Measurements from ENCODE around the gene LYSET. TPM values are rescaled to one million over a fixed set of nuclear protein-coding genes. Genes with fewer than 3 reads are reported as not detected.
A peak's percentile ranks its signal among the peaks of the same experiment; 100 is the strongest.

LYSET gene
- total RNA-seq, 1 donor from 2014 or later = 13.6 TPM

DNA sequence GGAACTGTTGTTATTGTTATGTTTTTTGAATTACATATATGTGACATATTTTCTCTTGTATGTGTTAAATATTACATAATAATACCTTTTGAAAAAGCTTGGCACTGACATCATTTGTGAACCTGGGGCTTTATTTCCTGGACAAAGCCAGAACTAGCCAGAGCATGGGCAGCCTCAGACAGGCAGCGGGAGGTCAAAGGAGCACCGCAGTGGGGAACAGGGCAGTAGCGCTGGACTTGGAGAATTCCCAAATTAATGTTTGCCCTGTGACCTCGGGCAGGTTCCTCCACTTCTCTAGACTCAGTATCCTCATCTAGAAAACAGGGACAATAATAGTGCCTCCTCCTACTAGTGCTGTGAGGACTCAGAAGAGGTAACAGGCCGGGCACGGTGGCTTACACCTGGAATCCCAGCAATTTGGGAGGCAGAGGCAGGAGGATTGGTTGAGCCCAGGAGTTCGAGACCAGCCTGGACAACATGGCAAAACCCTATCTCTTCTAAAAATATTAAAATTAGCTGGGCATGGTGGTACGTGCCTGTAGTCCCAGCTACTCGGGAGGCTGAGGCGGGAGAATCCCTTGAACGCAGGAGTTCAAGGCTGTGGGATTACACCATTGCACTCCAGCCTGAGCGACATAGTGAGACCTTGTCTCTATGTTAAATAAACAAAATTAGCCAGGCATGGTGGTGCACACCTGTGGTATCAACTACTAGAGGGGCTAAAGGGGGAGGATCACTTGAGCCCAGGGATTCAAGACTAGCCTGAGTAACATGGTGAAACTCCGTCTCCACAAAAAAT is 42.1 kb upstream of the LYSET start:
- DNase-seq (ENCODE audit: low spot score) = no peak
- Mint-ChIP-seq H3K36me3 (ENCODE audit: low read depth, unreplicated experiment) (no peaks in the 10 kb centered on the region), H3K27me3 (ENCODE audit: unreplicated experiment) (peaks cover 4% of the 10 kb centered on the region), H3K4me1 (ENCODE audit: unreplicated experiment) (peaks cover 3% of the 10 kb centered on the region), H3K4me3 (ENCODE audit: unreplicated experiment) (no peak overlapping the region), H3K27ac (ENCODE audit: unreplicated experiment) (no peak overlapping the region), H3K9me3 (ENCODE audit: unreplicated experiment) (no peaks in the 10 kb centered on the region)
- no peak for TF ChIP-seq CTCF (IDR thresholded peaks at IDR 0.05; ENCODE audit: unreplicated experiment)

GRCh38 chr14:93146119-93146518 is 39.0 kb upstream of the LYSET start:
- Mint-ChIP-seq H3K9me3 (ENCODE audit: unreplicated experiment) (no peaks in the 10 kb centered on the region), H3K27me3 (ENCODE audit: unreplicated experiment) (peaks cover 4% of the 10 kb centered on the region), H3K4me1 (ENCODE audit: unreplicated experiment) (peaks cover 13% of the 10 kb centered on the region), H3K36me3 (ENCODE audit: low read depth, unreplicated experiment) (no peaks in the 10 kb centered on the region), H3K4me3 (ENCODE audit: unreplicated experiment) (no peak overlapping the region), H3K27ac (ENCODE audit: unreplicated experiment) (no peak overlapping the region)
- no peak for DNase-seq (ENCODE audit: low spot score)
- no peak for TF ChIP-seq CTCF (IDR thresholded peaks at IDR 0.05; ENCODE audit: unreplicated experiment)

DNA sequence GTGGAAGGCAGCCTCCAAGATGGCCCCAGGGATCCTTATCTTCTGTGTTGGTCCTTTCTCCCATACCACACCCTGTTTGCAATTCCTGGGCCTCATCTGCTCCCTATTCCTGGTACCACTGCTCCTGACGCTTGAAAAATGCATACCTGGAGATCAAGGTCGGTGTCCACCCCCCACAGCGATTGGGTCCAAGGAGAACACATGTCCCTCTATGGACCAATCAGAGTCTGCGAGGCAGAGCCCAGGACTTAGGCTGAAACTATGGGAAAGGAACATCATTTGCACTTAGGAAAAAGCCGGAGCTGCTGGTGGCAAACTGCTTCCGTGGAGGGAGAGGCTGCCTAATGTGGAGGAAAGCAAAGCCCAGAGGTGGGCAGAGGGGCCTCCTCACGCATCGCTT is 36.1 kb upstream of the LYSET start:
- no peak for TF ChIP-seq CTCF (IDR thresholded peaks at IDR 0.05; ENCODE audit: unreplicated experiment)
- H3K4me3 Mint-ChIP-seq (ENCODE audit: unreplicated experiment) = no peak overlapping the region
- H3K36me3 Mint-ChIP-seq (ENCODE audit: low read depth, unreplicated experiment) = no peaks in the 10 kb centered on the region
- peaks cover 8% of the 10 kb centered on the region for H3K27me3 Mint-ChIP-seq (ENCODE audit: unreplicated experiment)
- no peak for DNase-seq (ENCODE audit: low spot score)
- no peaks in the 10 kb centered on the region for H3K9me3 Mint-ChIP-seq (ENCODE audit: unreplicated experiment)
- peaks cover 13% of the 10 kb centered on the region for H3K4me1 Mint-ChIP-seq (ENCODE audit: unreplicated experiment)
- H3K27ac Mint-ChIP-seq (ENCODE audit: unreplicated experiment) = no peak overlapping the region

DNA sequence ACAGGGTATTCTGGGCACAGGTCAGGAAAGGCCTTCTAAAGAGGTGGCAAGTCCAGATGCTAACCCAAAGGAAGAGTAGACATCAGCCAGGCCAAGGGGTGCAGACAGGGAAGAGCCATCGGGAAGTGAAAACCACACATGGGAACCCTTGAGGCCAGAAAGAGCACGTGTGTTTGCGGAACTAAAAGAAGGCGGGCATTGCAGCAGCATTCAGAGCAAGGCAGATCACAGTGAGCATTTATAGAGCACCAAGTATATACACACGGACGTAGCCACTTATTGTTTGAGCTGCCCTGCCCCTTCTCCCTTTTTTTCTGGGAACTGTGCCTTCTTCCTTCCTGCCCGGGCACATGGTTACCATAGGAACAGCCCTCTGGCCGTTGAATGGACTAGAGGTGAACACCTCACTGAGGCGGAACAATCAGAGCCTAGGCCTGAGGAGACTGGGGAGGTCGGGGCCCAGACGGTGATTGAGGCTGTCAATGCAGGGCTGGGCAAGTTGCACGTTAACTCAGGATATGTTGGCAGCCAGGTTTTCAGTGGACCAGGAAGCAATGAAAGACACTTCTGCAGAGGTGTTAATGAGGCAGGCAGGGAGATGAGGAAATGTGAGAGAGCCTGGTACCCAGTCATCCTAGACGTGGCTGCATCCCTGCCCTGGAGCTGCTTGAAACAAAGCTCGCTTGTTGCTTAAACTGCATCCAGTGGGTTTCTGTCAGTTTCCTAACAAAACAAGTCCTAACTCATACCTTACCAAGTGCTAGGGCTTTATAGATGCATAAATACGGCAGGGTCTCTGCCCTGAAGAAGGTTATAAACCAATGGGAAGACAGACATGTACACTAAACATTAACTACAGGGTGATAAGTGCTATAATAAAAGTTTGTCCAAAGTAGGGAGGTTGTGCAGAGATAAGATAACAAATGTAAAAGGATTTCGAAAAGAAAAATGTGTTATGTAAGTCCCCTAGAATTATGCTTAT is 34.6 kb upstream of the LYSET start:
- H3K4me1 Mint-ChIP-seq (ENCODE audit: unreplicated experiment) = peaks cover 13% of the 10 kb centered on the region
- H3K36me3 Mint-ChIP-seq (ENCODE audit: low read depth, unreplicated experiment) = no peaks in the 10 kb centered on the region
- no peaks in the 10 kb centered on the region for H3K9me3 Mint-ChIP-seq (ENCODE audit: unreplicated experiment)
- DNase-seq (ENCODE audit: low spot score) = peak; percentile 11
- H3K4me3 Mint-ChIP-seq (ENCODE audit: unreplicated experiment) = no peak overlapping the region
- no peak for TF ChIP-seq CTCF (IDR thresholded peaks at IDR 0.05; ENCODE audit: unreplicated experiment)
- H3K27me3 Mint-ChIP-seq (ENCODE audit: unreplicated experiment) = peaks cover 9% of the 10 kb centered on the region
- peak overlapping the region; percentile 83 for H3K27ac Mint-ChIP-seq (ENCODE audit: unreplicated experiment)

Measured in endothelial cell (in vitro differentiated cells).